K562 treated with DMSO at 1 percent for 12 hours (cell line): ENCODE measurements around the gene SUCNR1. TPM values are rescaled to one million over a fixed set of nuclear protein-coding genes. Genes with fewer than 3 reads are reported as not detected.

Source experiments
- total RNA-seq: library from RNA; unstranded; fragments of 300-600 nt; gene quantifications from 2 replicates; pipeline ENCODE4 v1.2.3, GENCODE V29; 2022; ENCODE audit not compliant: insufficient read depth

SUCNR1 gene, protein sequence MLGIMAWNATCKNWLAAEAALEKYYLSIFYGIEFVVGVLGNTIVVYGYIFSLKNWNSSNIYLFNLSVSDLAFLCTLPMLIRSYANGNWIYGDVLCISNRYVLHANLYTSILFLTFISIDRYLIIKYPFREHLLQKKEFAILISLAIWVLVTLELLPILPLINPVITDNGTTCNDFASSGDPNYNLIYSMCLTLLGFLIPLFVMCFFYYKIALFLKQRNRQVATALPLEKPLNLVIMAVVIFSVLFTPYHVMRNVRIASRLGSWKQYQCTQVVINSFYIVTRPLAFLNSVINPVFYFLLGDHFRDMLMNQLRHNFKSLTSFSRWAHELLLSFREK
- 0.42 and 1.2 TPM in 2 replicates for total RNA-seq

DNA sequence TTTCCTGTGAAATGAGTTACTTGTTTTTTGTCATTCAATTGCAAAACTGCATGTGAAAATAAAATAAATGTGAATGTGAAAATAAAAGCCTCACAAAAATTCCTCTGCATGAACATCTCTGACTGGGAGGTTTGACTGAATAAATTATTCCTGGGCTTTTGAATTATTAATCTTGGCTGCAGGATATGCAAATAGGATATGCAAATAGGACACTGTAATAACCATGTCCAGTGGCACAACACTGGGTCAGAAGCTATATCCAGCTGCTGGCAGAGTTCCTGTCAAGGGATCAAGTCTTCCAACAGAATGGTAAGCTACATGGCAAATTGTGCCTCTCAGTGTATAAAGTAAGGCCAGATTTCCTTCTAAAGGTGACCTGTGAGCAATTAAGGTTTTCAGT lies at the start of gene SUCNR1:
Gene SUCNR1, plus strand, starts transcription at position 246 of the 400 bp plus-strand sequence. CDS start 6,250 bp downstream, outside the sequence.

Other genes starting within 250 kb of the SUCNR1 start
- not detected in 2 replicates for gene AADACL2, start 139.7 kb upstream of the SUCNR1 start, total RNA-seq
- not detected in 2 replicates for gene AADAC, start 59.5 kb upstream of the SUCNR1 start, total RNA-seq